ENCODE data around the gene MAP2K6.

- TF ChIP-seq CTCF (IDR thresholded peaks at IDR 0.05) (no peak), POLR2A (IDR thresholded peaks at IDR 0.05) (no peak)
These were observed 74.8 kb downstream of the MAP2K6 start for GRCh38 chr17:69489313-69489712.

Data from Peyer's patch (tissue), 4 donors.